ENCODE results near the gene GLUD2.
"Not testable (repeated sequence)": the region's sequence is repeated elsewhere in the genome, so short reads cannot be mapped to it uniquely, and the experiment has no call there.

GLUD2 gene

GRCh38 chrX:121064579-121064978 is 17.2 kb downstream of the GLUD2 start:
- TF ChIP-seq FOXP2 (optimal IDR thresholded peaks at IDR 0.05; ENCODE audit: control extremely low read depth, extremely low read length, insufficient read depth) (no peak), POLR2AphosphoS5 (IDR thresholded peaks at IDR 0.05; ENCODE audit: borderline replicate concordance, low read depth, low read length) (no peak), EZH2 (IDR thresholded peaks at IDR 0.05) (no peak)
- Histone ChIP-seq H3K4me3 (no peak overlapping the region), H3K36me3 (ENCODE audit: insufficient read depth, low read length) (no peaks in the 10 kb centered on the region), H3K9ac (ENCODE audit: insufficient read length) (no peak overlapping the region), H3K9me3 (ENCODE audit: low read depth, low read length) (no peaks in the 10 kb centered on the region), H3K27ac (no peak overlapping the region)
- DNase-seq (ENCODE audit: low read depth, low spot score), result no peak

GRCh38 chrX:121084247-121084646 is 36.8 kb downstream of the GLUD2 start:
- H3K9me3 ChIP-seq (ENCODE audit: low read depth, low read length); H3K27ac ChIP-seq; H3K4me3 ChIP-seq; H3K36me3 ChIP-seq (ENCODE audit: insufficient read depth, low read length); H3K9ac ChIP-seq (ENCODE audit: insufficient read length); DNase-seq (ENCODE audit: low read depth, low spot score): not testable (repeated sequence)

GRCh38 chrX:121084903-121085611 is 37.6 kb downstream of the GLUD2 start:
- H3K9me3 ChIP-seq (ENCODE audit: low read depth, low read length), result no peaks in the 10 kb centered on the region
- H3K9ac ChIP-seq (ENCODE audit: insufficient read length), result no peak overlapping the region
- no peak overlapping the region for H3K27ac ChIP-seq
- no peak for DNase-seq (ENCODE audit: low read depth, low spot score)
- H3K36me3 ChIP-seq (ENCODE audit: insufficient read depth, low read length), result no peaks in the 10 kb centered on the region
- no peak overlapping the region for H3K4me3 ChIP-seq
- TF ChIP-seq EZH2 (IDR thresholded peaks at IDR 0.05), result no peak
- no peak for TF ChIP-seq POLR2AphosphoS5 (IDR thresholded peaks at IDR 0.05; ENCODE audit: borderline replicate concordance, low read depth, low read length)
- no peak for TF ChIP-seq FOXP2 (optimal IDR thresholded peaks at IDR 0.05; ENCODE audit: control extremely low read depth, extremely low read length, insufficient read depth)

- TF ChIP-seq EZH2 (IDR thresholded peaks at IDR 0.05) (no peak), POLR2AphosphoS5 (IDR thresholded peaks at IDR 0.05; ENCODE audit: borderline replicate concordance, low read depth, low read length) (no peak), FOXP2 (optimal IDR thresholded peaks at IDR 0.05; ENCODE audit: control extremely low read depth, extremely low read length, insufficient read depth) (no peak)
- H3K9me3 ChIP-seq (ENCODE audit: low read depth, low read length), result no peaks in the 10 kb centered on the region
Measured at GRCh38 chrX:121085612-121086010, 38.2 kb downstream of the GLUD2 start.

GRCh38 chrX:121093011-121093410 is 45.6 kb downstream of the GLUD2 start:
- Histone ChIP-seq H3K36me3 (ENCODE audit: insufficient read depth, low read length) (no peaks in the 10 kb centered on the region), H3K4me3 (no peak overlapping the region), H3K9me3 (ENCODE audit: low read depth, low read length) (no peaks in the 10 kb centered on the region), H3K27ac (no peak overlapping the region), H3K9ac (ENCODE audit: insufficient read length) (no peak overlapping the region)
- DNase-seq (ENCODE audit: low read depth, low spot score), result no peak
- TF ChIP-seq EZH2 (IDR thresholded peaks at IDR 0.05), result no peak
- no peak for TF ChIP-seq POLR2AphosphoS5 (IDR thresholded peaks at IDR 0.05; ENCODE audit: borderline replicate concordance, low read depth, low read length)
- no peak for TF ChIP-seq FOXP2 (optimal IDR thresholded peaks at IDR 0.05; ENCODE audit: control extremely low read depth, extremely low read length, insufficient read depth)

More at GRCh38 chrX:121085612-121086010, 38.2 kb downstream of the GLUD2 start:
- Histone ChIP-seq H3K27ac (no peak overlapping the region), H3K36me3 (ENCODE audit: insufficient read depth, low read length) (no peaks in the 10 kb centered on the region), H3K4me3 (no peak overlapping the region), H3K9ac (ENCODE audit: insufficient read length) (no peak overlapping the region)
- DNase-seq (ENCODE audit: low read depth, low spot score), result no peak

Data from SK-N-MC (cell line).